Activated T-cell treated with anti-CD3 and anti-CD28 coated beads for 48 hours (primary cell): ENCODE results near the gene PAGE3.

Source experiments
- DNase-seq: peaks from one replicate; pipeline ENCODE4 v3.0.0-alpha.2; 2020; ENCODE audit warnings: low read depth

The PAGE3 gene, protein sequence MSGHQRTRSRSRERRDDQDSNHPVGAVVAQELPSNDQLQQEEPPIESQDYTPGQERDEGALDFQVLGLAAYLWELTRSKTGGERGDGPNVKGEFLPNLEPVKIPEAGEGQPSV

DNA sequence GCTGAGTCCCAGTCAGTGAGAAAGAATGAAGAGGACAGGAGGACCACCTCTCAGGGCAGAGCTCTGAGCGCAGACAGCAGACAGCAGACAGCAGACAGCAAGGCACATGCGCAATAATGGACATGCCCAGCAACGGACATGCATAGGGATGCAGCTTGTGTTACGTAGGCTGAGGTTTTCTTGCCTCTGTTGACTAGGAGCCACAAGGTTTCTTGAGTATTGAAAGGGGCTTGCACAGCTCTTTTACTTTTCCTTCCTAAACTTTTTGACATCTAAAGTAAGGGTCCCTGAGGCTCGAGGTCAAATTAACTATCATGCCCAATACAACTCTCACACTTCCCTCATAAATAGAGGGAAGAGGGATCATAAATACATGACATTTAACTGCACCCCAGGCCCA lies at the start of gene PAGE3:
Gene PAGE3, minus strand, starts transcription at position 101 of the 400 bp plus-strand sequence. CDS start 1,013 bp downstream, outside the sequence.
- DNase-seq: no peak

- DNase-seq: no peak
Observed at GRCh38 chrX:55312655-55313054, 47.9 kb upstream of the PAGE3 start.

GRCh38 chrX:55290963-55291362 lies 26.2 kb upstream of the PAGE3 start:
- no peak for DNase-seq

GRCh38 chrX:55279832-55280231 lies 15.1 kb upstream of the PAGE3 start:
- no peak for DNase-seq

GRCh38 chrX:55260806-55261205 lies 3.9 kb downstream of the PAGE3 start:
- DNase-seq: no peak

DNA sequence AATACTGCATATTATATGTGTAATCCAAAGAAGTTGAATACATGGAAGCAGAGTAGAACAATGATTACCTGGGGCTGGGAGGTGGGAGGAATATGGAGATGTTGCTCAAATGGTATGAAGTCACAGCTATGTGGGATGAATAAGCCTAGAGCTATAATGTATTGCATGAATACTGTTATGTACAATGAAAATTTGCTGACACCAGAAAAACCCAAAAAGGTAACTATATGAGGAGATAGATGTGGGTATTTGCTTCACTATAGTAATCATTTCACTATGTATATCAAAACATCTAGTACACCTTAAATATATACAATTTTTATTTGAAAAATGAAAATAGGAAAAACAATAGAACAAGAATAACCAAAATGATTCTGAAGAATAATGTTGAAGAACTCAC lies 11.2 kb downstream of the PAGE3 start:
- DNase-seq: no peak

DNA sequence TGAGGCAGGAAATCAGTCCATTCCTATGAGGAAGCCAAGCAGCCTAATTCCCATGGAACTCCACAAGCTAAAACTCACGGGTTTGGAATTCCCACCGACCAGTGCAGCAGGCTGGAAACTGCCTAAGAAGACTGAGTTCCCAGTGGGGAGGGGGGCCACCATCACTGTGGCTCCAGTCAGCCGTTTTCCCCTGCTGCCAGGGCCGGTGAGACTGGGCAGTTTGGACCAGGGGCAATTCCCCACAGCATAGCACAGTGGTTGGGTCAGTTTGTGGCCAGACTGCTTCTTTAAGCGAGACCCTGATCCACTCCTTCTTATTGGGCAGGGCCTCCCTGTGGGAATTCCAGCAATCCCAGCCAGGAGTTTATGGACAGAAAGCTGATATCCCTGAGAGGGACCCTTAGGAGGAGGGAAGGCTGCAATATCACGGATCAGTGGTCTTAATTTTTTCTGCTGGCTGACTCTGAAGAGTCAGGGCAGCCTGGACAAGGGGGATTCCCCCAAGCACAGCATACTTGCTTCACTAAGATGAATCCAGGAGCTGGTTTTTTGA lies 23.9 kb downstream of the PAGE3 start:
- DNase-seq: no peak

- DNase-seq: no peak
Observed at GRCh38 chrX:55220119-55220794, 44.5 kb downstream of the PAGE3 start, which contains the start of gene PAGE5. PAGE5 (plus strand) TSS chrX:55220346; CDS start chrX:55221383, 1,037 bp downstream.

DNA sequence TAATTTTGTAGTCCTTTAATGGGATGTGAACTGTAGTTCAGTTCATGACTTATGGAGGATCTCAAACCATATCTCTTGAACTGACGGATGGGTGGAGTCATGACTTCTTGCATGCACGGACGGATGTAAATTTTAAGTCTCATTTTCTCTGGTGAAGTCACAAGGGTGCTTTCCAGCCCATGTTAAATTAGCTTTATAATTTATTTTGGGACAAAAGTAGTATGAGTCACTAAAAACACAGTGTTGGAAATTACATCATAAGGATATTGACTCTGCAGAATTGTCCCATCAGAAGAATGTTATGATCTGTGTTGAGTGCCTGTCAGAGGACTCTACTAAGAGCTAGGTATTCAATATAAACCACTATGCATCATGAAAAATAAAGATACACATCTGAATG lies 51.3 kb downstream of the PAGE3 start:
- DNase-seq: no peak

- DNase-seq: no peak
Observed at GRCh38 chrX:55210931-55211677, 53.6 kb downstream of the PAGE3 start.
